Mesenchymal stem cell (in vitro differentiated cells and primary cell): ENCODE data around the gene TRAPPC14.
"Not testable (repeated sequence)": the region's sequence is repeated elsewhere in the genome, so short reads cannot be mapped to it uniquely, and the experiment has no call there.

Source experiments
- DNase-seq: peaks from one replicate; pipeline ENCODE4 v3.0.0-alpha.2; 2013
- H2AFZ ChIP-seq: one replicate; pipeline ENCODE4 v1.6.1; 2013; ENCODE audit warnings: low read depth, mild to moderate bottlenecking, control low read depth, inconsistent platforms, low read length, moderate library complexity
- H2AK5ac ChIP-seq: 2 replicates; pipeline ENCODE4 v1.6.1; 2013; ENCODE audit warnings: low read length, moderate library complexity, mild to moderate bottlenecking, inconsistent platforms; ENCODE audit not compliant: severe bottlenecking
- H2BK120ac ChIP-seq: one replicate; pipeline ENCODE4 v1.6.1; 2013; ENCODE audit warnings: low read depth, mild to moderate bottlenecking, inconsistent platforms, low read length, moderate library complexity
- H2BK12ac ChIP-seq, 2 experiments: one replicate each; pipeline ENCODE4 v1.6.1; 2013; ENCODE audit warnings: inconsistent platforms in 2 of 2, low read length in 2 of 2, mild to moderate bottlenecking in 2 of 2, moderate library complexity in 2 of 2, control low read depth in 1 of 2
- H2BK15ac ChIP-seq: one replicate; pipeline ENCODE4 v1.6.1; 2013; ENCODE audit warnings: mild to moderate bottlenecking, low read depth, inconsistent platforms; ENCODE audit not compliant: poor library complexity, severe bottlenecking
- H2BK5ac ChIP-seq: 2 replicates; pipeline ENCODE4 v1.6.1; 2013; ENCODE audit warnings: low read depth, mild to moderate bottlenecking, low read length, control low read depth, inconsistent platforms; ENCODE audit not compliant: poor library complexity, severe bottlenecking
- H3K14ac ChIP-seq, 2 experiments: one replicate each; pipeline ENCODE4 v1.6.1; 2013; ENCODE audit warnings: inconsistent platforms in 2 of 2, low read length in 2 of 2, control low read depth in 1 of 2, mild to moderate bottlenecking in 1 of 2, moderate library complexity in 1 of 2
- H3K18ac ChIP-seq, 2 experiments: one replicate each; pipeline ENCODE4 v1.6.1; 2013; ENCODE audit warnings: inconsistent platforms in 2 of 2, low read length in 2 of 2, control low read depth in 1 of 2, low read depth in 1 of 2, mild to moderate bottlenecking in 1 of 2
- H3K23ac ChIP-seq, 2 experiments: one replicate each; pipeline ENCODE4 v1.6.1; 2013; ENCODE audit warnings: inconsistent platforms in 2 of 2, low read length in 2 of 2, mild to moderate bottlenecking in 2 of 2, moderate library complexity in 2 of 2, control low read depth in 1 of 2
- H3K27ac ChIP-seq: 2 replicates; pipeline ENCODE4 v1.5.1; 2013; ENCODE audit warnings: mild to moderate bottlenecking, moderate library complexity, low read length, control low read depth, inconsistent platforms; ENCODE audit not compliant: poor library complexity, severe bottlenecking
- H3K27me3 ChIP-seq, 2 experiments: 2 replicates each; pipeline versions ENCODE4 v1.6.1 to v1.7.0; 2013; ENCODE audit warnings: low read length in 2 of 2, mild to moderate bottlenecking in 2 of 2, moderate library complexity in 2 of 2, control low read depth in 1 of 2, inconsistent platforms in 1 of 2; ENCODE audit not compliant: control insufficient read depth in 1 of 2, insufficient read depth in 1 of 2
- H3K36me3 ChIP-seq, 2 experiments: 2 replicates each; pipeline versions ENCODE4 v1.6.1 to v1.7.0; 2013; ENCODE audit warnings: low read length in 2 of 2, control low read depth in 1 of 2, inconsistent platforms in 1 of 2, low read depth in 1 of 2, mild to moderate bottlenecking in 1 of 2; ENCODE audit not compliant: insufficient read depth in 2 of 2, control insufficient read depth in 1 of 2
- H3K4ac ChIP-seq, 2 experiments: one replicate each; pipeline ENCODE4 v1.6.1; 2013; ENCODE audit warnings: inconsistent platforms in 2 of 2, low read length in 2 of 2, mild to moderate bottlenecking in 2 of 2, moderate library complexity in 2 of 2, control low read depth in 1 of 2, low read depth in 1 of 2
- H3K4me1 ChIP-seq: 2 replicates; pipeline ENCODE4 v1.6.1; 2013; ENCODE audit warnings: low read depth, low read length, control low read depth; ENCODE audit not compliant: control insufficient read depth, insufficient read depth
- H3K4me2 ChIP-seq: 2 replicates; pipeline ENCODE4 v1.6.1; 2013; ENCODE audit warnings: low read length, mild to moderate bottlenecking, inconsistent platforms; ENCODE audit not compliant: poor library complexity, severe bottlenecking
- H3K4me3 ChIP-seq, 2 experiments: 2 replicates each; pipeline versions ENCODE4 v1.5.1 to v1.7.0; 2013; ENCODE audit warnings: low read length in 2 of 2, mild to moderate bottlenecking in 2 of 2, control low read depth in 1 of 2, low read depth in 1 of 2; ENCODE audit not compliant: insufficient read depth in 1 of 2
- H3K79me1 ChIP-seq: replicated peaks from 2 replicates; pipeline ENCODE4 v1.6.1; 2013; ENCODE audit warnings: mild to moderate bottlenecking, control low read depth, low read length, inconsistent platforms; ENCODE audit not compliant: poor library complexity, severe bottlenecking
- H3K9ac ChIP-seq: 2 replicates; pipeline ENCODE4 v1.7.0; 2013; ENCODE audit warnings: mild to moderate bottlenecking, low read length, moderate library complexity
- H3K9me3 ChIP-seq: 2 replicates; pipeline ENCODE4 v1.7.0; 2013; ENCODE audit warnings: mild to moderate bottlenecking, low read length; ENCODE audit not compliant: control insufficient read depth
- H4K8ac ChIP-seq: one replicate; pipeline ENCODE4 v1.6.1; 2013; ENCODE audit warnings: inconsistent platforms, mild to moderate bottlenecking, low read length, moderate library complexity
- H4K91ac ChIP-seq: one replicate; pipeline ENCODE4 v1.6.1; 2013; ENCODE audit warnings: mild to moderate bottlenecking, low read length, inconsistent platforms
- WGBS: methylation state at CpG from one replicate; pipeline ENCODE4 v1.1.7; 2013; ENCODE audit warnings: mixed read lengths; 5-methylcytosine and 5-hydroxymethylcytosine counted together

The TRAPPC14 gene

GRCh38 chr7:100147278-100147677, 11.2 kb downstream of the TRAPPC14 start:
- no peak overlapping the region for H3K4me3 ChIP-seq
- no peak overlapping the region for H2BK12ac ChIP-seq
- H2BK5ac ChIP-seq = no peak overlapping the region
- no peak overlapping the region for H3K9ac ChIP-seq
- no peak overlapping the region for H4K91ac ChIP-seq
- no peak overlapping the region for H4K8ac ChIP-seq
- H3K4me1 ChIP-seq = peaks cover 9% of the 10 kb centered on the region
- no peak overlapping the region for H3K4ac ChIP-seq
- H3K4me2 ChIP-seq = no peak overlapping the region
- H2AK5ac ChIP-seq = no peak overlapping the region
- no peak overlapping the region for H2BK15ac ChIP-seq
- no peaks in the 10 kb centered on the region for H3K27me3 ChIP-seq
- no peak overlapping the region for H3K14ac ChIP-seq
- H3K9me3 ChIP-seq = no peaks in the 10 kb centered on the region
- H3K79me1 ChIP-seq = peaks cover 10% of the 10 kb centered on the region
- no peak overlapping the region for H3K27ac ChIP-seq
- H3K36me3 ChIP-seq = peaks cover 5 to 9% of the 10 kb centered on the region in 2 experiments
- no peak for DNase-seq
- H3K23ac ChIP-seq = no peak overlapping the region
- H3K18ac ChIP-seq = no peak overlapping the region
- H2AFZ ChIP-seq = no peak overlapping the region
- 100% methylated on average over 1 of the region's 2 CpGs for WGBS
- H2BK120ac ChIP-seq = no peak overlapping the region

GRCh38 chr7:100146350-100146749, 12.2 kb downstream of the TRAPPC14 start:
- not testable (repeated sequence) for H2BK15ac ChIP-seq, H3K79me1 ChIP-seq, H3K36me3 ChIP-seq, H3K23ac ChIP-seq, H4K91ac ChIP-seq, H3K27me3 ChIP-seq, H2BK5ac ChIP-seq, H2AK5ac ChIP-seq, H3K14ac ChIP-seq, H4K8ac ChIP-seq, H3K27ac ChIP-seq, H3K9ac ChIP-seq, H3K4me1 ChIP-seq, H3K9me3 ChIP-seq, H2BK120ac ChIP-seq, H3K4me3 ChIP-seq, DNase-seq, H2BK12ac ChIP-seq, H2AFZ ChIP-seq, H3K4ac ChIP-seq, H3K18ac ChIP-seq, H3K4me2 ChIP-seq
- WGBS = 96% methylated on average over 4 of the region's 4 CpGs

GRCh38 chr7:100142461-100142860, 16.1 kb downstream of the TRAPPC14 start:
- whole genome bisulfite sequencing = 94% methylated on average over 3 of the region's 3 CpGs
- H3K18ac ChIP-seq = no peak overlapping the region
- H3K4me3 ChIP-seq = no peak overlapping the region
- no peaks in the 10 kb centered on the region for H3K9me3 ChIP-seq
- no peak overlapping the region for H3K4me2 ChIP-seq
- no peak overlapping the region for H3K27ac ChIP-seq
- H3K9ac ChIP-seq = no peak overlapping the region
- H2BK12ac ChIP-seq = no peak overlapping the region
- H3K23ac ChIP-seq = no peak overlapping the region
- no peak overlapping the region for H2BK15ac ChIP-seq
- no peak overlapping the region for H3K4ac ChIP-seq
- H2AFZ ChIP-seq = no peak overlapping the region
- H3K36me3 ChIP-seq = no peaks in the 10 kb centered on the region
- no peak for DNase-seq
- peaks cover 4 to 7% of the 10 kb centered on the region in 2 experiments for H3K27me3 ChIP-seq
- no peaks in the 10 kb centered on the region for H3K79me1 ChIP-seq
- no peaks in the 10 kb centered on the region for H3K4me1 ChIP-seq
- no peak overlapping the region for H4K91ac ChIP-seq
- H2BK5ac ChIP-seq = no peak overlapping the region
- H3K14ac ChIP-seq = no peak overlapping the region
- H2BK120ac ChIP-seq = no peak overlapping the region
- H4K8ac ChIP-seq = no peak overlapping the region
- H2AK5ac ChIP-seq = no peak overlapping the region

GRCh38 chr7:100141555-100141949, 17.0 kb downstream of the TRAPPC14 start:
- H2BK15ac ChIP-seq = no peak overlapping the region
- no peak overlapping the region for H3K9ac ChIP-seq
- H3K14ac ChIP-seq = no peak overlapping the region
- 75% methylated on average over 2 of the region's 3 CpGs for WGBS
- H3K4ac ChIP-seq = no peak overlapping the region
- no peak overlapping the region for H2BK5ac ChIP-seq
- H4K91ac ChIP-seq = no peak overlapping the region
- H3K9me3 ChIP-seq = no peaks in the 10 kb centered on the region
- no peak overlapping the region for H4K8ac ChIP-seq
- H3K79me1 ChIP-seq = no peaks in the 10 kb centered on the region
- no peak overlapping the region for H2AFZ ChIP-seq
- no peak overlapping the region for H3K4me3 ChIP-seq
- H3K36me3 ChIP-seq = no peaks in the 10 kb centered on the region
- DNase-seq = no peak
- H3K27me3 ChIP-seq = peaks cover 4 to 7% of the 10 kb centered on the region in 2 experiments
- H3K27ac ChIP-seq = no peak overlapping the region
- no peak overlapping the region for H2BK12ac ChIP-seq
- H3K18ac ChIP-seq = no peak overlapping the region
- no peak overlapping the region for H2AK5ac ChIP-seq
- H2BK120ac ChIP-seq = no peak overlapping the region
- no peak overlapping the region for H3K23ac ChIP-seq
- H3K4me2 ChIP-seq = no peak overlapping the region
- no peaks in the 10 kb centered on the region for H3K4me1 ChIP-seq
